Measurements from ENCODE around the gene STRN3.

GRCh38 chr14:31013841-31014240 is 12.3 kb downstream of the STRN3 start:
- no peak for TF ChIP-seq POLR2A (IDR thresholded peaks at IDR 0.05)
- no peak for TF ChIP-seq CTCF (IDR thresholded peaks at IDR 0.05)
